ENCODE measurements around the gene FBXW5. TPM values are rescaled to one million over a fixed set of nuclear protein-coding genes. Genes with fewer than 3 reads are reported as not detected.

Gene FBXW5
- total RNA-seq, 1 experiment from 2014 or later, result 66.8 TPM

- DNase-seq, result peak; percentile 68 to 75
- no peaks in the 10 kb centered on the region for H3K9me3 ChIP-seq
- no TSS peak for BruUV-seq (replicated peaks)
- intact Hi-C loops (cut with micrococcal nuclease; ENCODE audit: unreplicated experiment), result loop anchor here (2.0 to 10.0 kb wide), 4 partner anchors 49 to 161 kb away; partner anchors contain the start of genes ABCA2, AJM1, CLIC3 and PHPT1
- H3K4me1 Mint-ChIP-seq (ENCODE audit: low read depth, unreplicated experiment), result no peaks in the 10 kb centered on the region
- peaks cover 33% of the 10 kb centered on the region for H3K36me3 Mint-ChIP-seq (ENCODE audit: insufficient read depth, unreplicated experiment)
- H3K27me3 Mint-ChIP-seq (ENCODE audit: insufficient read depth, unreplicated experiment), result no peaks in the 10 kb centered on the region
- no peaks in the 10 kb centered on the region; the same call in 1 of the 2 replicates for H3K36me3 ChIP-seq (ENCODE audit: control insufficient read depth, insufficient read depth, low read length)
- POLR2A ChIA-PET, result interaction anchor here (1.7 kb wide), 1 partner anchor 44 kb away, joined by 13 read pairs; the partner anchor contains the start of gene PAXX
- H3K27me3 ChIP-seq (replicated peaks; ENCODE audit: control insufficient read depth, insufficient read depth, low read length), result no peaks in the 10 kb centered on the region
- no peak overlapping the region for H3K4me3 ChIP-seq (ENCODE audit: low read depth, low read length)
- CTCF ChIA-PET, result interaction anchor here (0.5 to 2.6 kb wide), 16 partner anchors 12 to 342 kb away, joined by 3 to 42 read pairs (median 4); partner anchors contain the start of genes AJM1, CLIC3, MAN1B1 and PAXX
- H3K27ac Mint-ChIP-seq (ENCODE audit: unreplicated experiment), result no peak overlapping the region
- peak; percentile 37 to 52 for TF ChIP-seq CTCF (IDR thresholded peaks at IDR 0.05; ENCODE audit: insufficient read depth in 1 of 2, low read depth in 1 of 2, low read length in 1 of 2, severe bottlenecking in 1 of 2, unreplicated experiment in 1 of 2)
- peak overlapping the region; percentile 76 for H3K4me3 Mint-ChIP-seq (ENCODE audit: unreplicated experiment)
- peaks cover 49% of the 10 kb centered on the region for H3K4me1 ChIP-seq
- H3K9me3 Mint-ChIP-seq (ENCODE audit: unreplicated experiment), result no peaks in the 10 kb centered on the region
Measured at GRCh38 chr9:136947955-136948510, 3.5 kb upstream of the FBXW5 start.

- no peaks in the 10 kb centered on the region for H3K27me3 Mint-ChIP-seq (ENCODE audit: insufficient read depth, unreplicated experiment)
- Histone ChIP-seq H3K4me3 (ENCODE audit: low read depth, low read length) (no peak overlapping the region), H3K36me3 (ENCODE audit: control insufficient read depth, insufficient read depth, low read length) (no peaks in the 10 kb centered on the region; the same call in 1 of the 2 replicates), H3K27me3 (replicated peaks; ENCODE audit: control insufficient read depth, insufficient read depth, low read length) (no peaks in the 10 kb centered on the region), H3K4me1 (peaks cover 53% of the 10 kb centered on the region), H3K9me3 (no peaks in the 10 kb centered on the region)
- no peak for DNase-seq
- TF ChIP-seq CTCF (IDR thresholded peaks at IDR 0.05; ENCODE audit: insufficient read depth in 1 of 2, low read depth in 1 of 2, low read length in 1 of 2, severe bottlenecking in 1 of 2, unreplicated experiment in 1 of 2), result no peak
- no peak overlapping the region for H3K27ac Mint-ChIP-seq (ENCODE audit: unreplicated experiment)
- intact Hi-C loops (cut with micrococcal nuclease; ENCODE audit: unreplicated experiment), result loop anchor here (5.0 to 10.0 kb wide), 2 partner anchors 102 to 160 kb away; partner anchors contain the start of genes AJM1 and PHPT1
- peaks cover 40% of the 10 kb centered on the region for H3K36me3 Mint-ChIP-seq (ENCODE audit: insufficient read depth, unreplicated experiment)
- BruUV-seq (replicated peaks), result no TSS peak
- POLR2A ChIA-PET, result interaction anchor here (1.7 kb wide), 1 partner anchor 45 kb away, joined by 13 read pairs; the partner anchor contains the start of gene PAXX
- peak overlapping the region; percentile 33 for H3K4me3 Mint-ChIP-seq (ENCODE audit: unreplicated experiment)
- CTCF ChIA-PET, result interaction anchor here (0.5 to 2.6 kb wide), 17 partner anchors 13 to 341 kb away, joined by 3 to 42 read pairs (median 4); partner anchors contain the start of genes AJM1, CLIC3, MAN1B1 and PAXX
- H3K9me3 Mint-ChIP-seq (ENCODE audit: unreplicated experiment), result no peaks in the 10 kb centered on the region
- H3K4me1 Mint-ChIP-seq (ENCODE audit: low read depth, unreplicated experiment), result no peaks in the 10 kb centered on the region
Measured at GRCh38 chr9:136947028-136947891, 2.7 kb upstream of the FBXW5 start.

All from Caco-2 (cell line).